NCI-H2227 (cell line): ENCODE data around the gene RCHY1.
A peak's percentile ranks its signal among the peaks of the same experiment; 100 is the strongest.
"Not testable (repeated sequence)": the region's sequence is repeated elsewhere in the genome, so short reads cannot be mapped to it uniquely, and the experiment has no call there.

ENCODE experiments used
- DNase-seq: peaks from one replicate; lab custom pipeline; 2025; ENCODE audit not compliant: unreplicated experiment; lab: John Stamatoyannopoulos, UW

The RCHY1 gene

DNA sequence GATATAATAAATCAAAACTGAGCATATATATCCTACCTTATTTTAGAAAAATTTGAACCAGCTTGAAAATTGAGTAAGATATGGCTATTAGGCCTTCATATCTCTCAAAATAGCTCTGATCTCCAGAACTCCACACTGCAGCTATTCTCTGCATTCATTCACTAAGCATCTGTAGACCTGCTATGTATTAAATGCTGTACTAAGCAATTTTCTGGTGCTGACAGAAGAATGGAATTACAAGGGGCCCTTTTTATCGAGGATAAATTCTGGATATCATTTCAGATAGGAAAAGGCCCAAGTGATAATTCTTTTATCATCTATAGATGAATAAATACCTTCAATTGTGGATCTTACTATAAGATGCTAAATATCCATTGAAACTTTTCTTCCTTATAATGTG is 1.9 kb upstream of the RCHY1 start:
- no peak for DNase-seq

DNA sequence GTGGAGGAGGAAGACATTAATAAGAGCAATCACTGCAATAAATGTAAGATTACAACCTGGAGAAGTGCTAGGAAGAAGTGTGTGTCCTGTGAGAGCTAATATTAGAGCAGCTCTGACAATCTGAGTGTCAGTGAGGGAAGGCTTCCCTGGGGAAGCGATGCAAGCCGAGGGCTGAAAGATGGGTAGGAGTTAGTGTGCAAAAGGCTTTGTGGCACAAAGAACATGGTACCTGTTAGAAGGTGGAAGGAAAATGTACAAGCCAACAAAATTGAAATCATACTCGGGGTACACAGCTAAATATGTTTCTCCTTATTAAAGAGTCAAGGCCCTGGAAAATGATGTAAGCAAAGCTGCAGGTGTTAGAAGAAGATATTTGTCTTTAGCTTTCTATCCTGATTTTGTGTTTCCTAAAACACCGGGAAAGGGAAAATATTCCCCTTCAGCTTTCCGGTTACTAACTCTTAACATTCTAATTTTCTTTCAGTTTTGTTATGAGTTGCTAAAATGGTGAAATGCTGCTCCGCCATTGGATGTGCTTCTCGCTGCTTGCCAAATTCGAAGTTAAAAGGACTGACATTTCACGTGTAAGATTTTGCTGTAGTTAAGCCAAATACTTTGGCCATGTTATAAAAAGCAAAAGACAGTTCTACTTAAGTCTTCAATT is 878 bp upstream of the RCHY1 start:
- peak; percentile 1 for DNase-seq

DNA sequence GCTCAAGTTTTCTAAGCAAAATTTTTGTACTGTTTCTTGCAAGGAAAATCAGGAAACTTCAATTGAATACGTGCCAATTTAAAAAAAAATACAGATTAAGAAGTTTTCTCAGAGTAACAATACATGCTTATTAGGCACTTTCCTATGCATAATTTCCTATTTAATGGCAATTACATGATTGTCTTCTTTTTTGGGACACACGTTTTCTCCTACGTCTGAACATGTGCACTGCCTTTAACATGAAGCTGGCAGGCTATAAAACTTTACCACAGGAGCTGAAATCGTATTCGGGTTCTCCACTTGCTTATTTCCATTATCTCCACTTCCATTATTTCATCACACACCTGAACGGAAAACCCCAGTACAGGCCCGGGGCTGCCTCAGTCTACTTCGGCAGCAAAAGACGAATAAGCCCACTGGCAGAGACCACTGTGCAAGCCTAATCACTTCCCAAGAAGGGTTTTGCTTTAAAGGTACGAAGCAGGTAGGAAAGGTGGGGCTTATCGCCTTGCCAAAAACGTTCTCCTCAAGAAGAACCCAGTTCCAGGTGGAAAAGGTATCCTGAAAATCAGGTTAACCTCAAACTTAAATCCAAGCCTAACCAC is 575 bp downstream of the RCHY1 start:
- DNase-seq = no peak

DNA sequence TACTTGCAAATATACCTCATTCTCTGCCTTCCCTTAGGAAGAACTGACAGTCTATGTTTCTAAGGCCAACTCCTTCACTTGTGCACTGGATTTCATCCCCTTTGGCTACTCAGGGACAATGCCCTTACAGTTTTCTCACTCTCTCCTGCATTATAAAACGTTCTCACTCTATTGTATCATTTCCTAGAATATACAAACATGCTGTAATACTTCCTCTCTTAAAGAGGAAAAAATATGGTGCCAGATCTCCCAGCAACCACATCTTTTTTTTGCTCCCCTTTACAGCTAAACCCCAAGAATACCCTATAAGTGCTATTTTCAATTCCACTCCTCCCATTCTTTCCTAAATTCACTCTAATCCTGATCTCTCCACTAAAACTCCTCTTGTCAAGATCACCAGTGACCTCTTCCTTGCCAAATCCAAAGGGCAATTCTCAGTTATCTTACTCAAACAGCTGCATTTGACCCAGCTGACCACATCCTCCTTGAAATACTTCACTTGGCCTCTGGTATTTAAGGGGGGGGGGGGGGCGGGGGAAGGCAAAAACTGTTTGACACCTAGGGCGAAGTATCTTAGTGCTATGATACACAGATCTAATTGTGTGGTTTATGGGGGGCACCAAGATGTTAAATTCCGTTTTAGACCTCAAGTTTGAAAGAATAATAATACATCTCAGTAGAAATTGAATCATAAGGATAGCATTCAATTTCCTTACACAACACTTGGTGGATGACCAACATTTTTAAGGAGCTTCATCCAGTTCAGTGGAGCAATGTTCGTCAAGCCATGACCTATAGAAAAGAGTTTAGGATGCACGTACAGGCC is 1.6 kb downstream of the RCHY1 start:
- no peak for DNase-seq

DNA sequence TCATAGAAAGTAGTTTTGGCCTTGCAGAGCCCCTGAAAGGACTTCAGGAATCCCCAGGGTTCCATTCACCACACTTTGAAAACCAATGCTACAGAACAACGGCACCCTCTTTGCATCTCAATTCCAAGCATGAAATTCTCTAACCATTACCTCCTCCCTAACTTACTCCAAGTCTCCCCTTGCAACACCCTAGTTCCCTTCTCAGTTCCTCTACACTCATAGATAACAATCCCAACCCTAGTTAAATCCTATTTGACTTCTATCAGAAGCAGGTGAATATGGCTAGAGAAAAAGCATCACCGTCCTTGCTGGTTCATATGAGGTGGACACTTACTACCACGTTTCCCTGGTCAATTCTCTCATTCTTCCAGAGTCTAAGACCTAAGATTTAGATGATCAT is 2.4 kb downstream of the RCHY1 start:
- no peak for DNase-seq

DNA sequence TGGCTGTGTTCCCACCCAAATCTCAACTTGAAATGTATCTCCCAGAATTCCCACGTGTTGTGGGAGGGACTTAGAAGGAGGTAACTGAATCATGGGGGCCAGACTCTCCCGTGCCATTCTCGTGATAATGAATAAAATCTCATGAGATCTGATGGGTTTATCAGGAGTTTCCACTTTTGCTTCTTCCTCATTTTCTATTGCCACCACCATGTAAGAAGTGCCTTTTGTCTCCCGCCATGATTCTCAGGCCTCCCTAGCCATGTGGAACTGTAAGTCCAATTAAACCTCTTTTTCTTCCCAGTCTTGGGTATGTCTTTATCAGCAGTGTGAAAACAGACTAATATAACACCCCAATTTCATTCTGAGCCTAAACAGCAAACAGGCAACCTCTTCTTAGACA is 4.6 kb downstream of the RCHY1 start:
- not testable (repeated sequence) for DNase-seq

DNA sequence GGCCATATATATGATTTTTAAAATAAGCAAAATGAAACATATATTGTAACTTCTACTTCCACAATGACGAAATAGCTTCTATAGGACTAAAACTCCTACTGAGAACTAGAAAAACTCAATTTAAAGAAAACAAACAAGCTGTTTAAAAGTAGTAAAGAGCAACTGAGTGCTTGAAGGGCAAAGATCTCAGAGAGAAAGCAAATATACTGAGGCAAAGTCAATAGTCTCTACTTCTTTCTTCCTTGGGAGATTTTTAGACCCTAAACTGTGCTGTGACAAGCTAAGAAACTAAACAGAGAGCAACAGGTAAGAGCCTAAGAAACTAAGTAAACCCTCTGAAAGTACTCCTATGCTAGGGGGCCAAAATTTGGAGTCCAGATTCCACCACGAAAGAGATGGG is 8.6 kb downstream of the RCHY1 start:
- DNase-seq = no peak

DNA sequence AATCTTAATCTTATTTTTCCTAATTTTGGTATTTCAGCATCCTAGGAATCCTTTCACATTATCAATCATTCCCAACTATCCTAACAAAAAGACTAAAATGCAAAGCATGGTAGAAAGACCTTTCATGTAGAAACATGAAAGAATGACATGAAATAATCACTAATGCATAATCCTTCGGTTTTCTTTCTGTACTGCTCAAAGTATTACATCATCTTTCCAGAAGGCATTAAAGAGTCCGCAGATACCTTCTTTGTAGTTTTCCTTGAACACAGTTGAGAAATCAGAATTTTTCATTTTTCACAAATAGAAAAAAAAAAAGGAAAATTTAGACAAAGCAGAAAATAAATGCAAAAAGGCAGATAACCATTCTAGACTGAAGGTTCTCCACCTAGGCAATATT is 11.5 kb downstream of the RCHY1 start:
- no peak for DNase-seq

DNA sequence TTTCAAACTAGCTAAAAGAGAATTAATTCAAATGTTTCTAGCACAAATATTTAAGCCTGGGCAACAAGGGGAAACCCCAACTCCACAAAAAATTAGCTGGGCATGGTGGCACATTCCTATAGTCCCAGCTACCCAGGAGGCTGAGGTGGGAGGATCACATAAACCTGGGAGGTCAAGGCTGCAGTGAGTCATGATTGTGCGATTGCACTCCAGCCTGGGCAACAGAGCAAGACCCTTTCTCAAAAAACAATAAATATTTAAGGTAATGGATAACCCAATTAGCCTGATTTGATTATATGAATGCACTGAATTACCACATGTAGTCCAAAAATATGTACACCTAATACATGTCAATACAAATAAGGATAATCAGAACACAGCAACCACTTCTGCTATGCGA is 14.3 kb downstream of the RCHY1 start:
- no peak for DNase-seq

DNA sequence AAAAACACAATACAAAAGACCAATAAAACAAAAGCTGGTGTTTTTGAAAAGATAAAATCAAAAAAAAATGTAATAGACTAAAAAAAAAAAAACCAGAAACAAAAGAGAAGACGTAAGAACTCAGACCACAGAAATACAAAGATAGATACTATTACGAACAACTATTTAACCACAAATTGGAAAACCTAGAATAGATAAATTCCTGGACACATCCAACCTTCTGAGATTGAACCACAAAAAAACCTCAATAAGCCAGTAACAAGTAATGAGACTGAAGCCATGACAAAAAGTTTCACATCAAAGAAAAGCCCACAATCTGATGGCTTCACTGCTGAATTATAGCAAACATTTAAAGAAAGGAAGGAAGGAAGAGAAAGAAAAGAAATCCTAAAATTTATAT is 16.2 kb downstream of the RCHY1 start:
- DNase-seq = no peak

DNA sequence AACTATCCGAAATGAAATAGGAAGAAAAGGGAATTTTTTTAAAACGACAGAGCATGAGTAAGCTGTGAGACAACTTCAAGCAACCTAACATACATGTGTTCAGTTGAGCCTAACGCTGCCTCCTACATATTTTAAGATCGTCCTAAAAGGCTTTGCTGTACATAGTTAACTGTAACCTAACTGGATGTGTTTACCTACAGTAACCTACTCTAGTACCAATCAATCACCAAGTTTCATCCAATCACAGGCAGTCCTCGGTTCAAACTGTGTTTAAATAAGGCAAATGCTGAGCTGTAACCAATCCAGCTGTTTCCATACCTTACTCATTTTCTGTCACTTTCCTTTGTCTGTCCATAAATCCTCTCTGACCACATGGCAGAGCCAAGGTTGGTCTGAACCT is 17.1 kb downstream of the RCHY1 start:
- no peak for DNase-seq

DNA sequence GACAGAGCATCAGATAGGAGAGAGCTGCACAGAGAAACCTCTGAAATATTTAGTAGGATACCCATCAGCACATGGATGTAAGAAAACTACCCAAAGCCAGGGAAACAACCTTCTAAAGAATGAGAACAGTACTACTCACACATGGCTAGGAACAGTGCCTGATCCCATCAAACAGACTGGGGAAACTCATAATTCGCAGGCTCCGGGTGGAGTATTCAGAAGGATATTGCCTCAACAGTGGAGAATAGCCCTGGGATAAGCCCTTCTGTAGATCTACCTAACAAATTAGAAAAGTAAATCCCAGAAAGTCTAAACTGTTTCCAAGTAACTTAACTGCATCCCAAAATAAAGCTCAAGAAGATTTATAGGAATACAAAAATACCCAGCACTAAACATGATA is 17.8 kb downstream of the RCHY1 start:
- DNase-seq = no peak

DNA sequence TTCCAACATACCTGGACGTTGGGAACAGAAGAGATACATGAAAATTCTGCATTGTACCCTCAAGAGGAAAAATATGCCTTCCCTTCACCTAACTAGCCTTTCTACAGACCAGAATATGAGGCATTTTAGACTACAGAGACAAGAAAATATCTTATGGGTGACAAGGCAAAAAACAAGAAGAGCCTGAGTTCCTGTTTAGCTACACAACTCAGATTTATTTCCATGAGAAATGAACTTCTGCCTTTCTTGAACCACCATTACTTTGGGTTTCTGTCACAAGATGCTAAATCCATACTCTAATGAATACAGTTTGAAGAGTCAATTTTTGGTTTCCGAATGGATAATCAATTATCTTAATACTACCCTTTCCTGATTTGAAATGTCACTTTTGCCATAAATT is 18.7 kb downstream of the RCHY1 start:
- no peak for DNase-seq

DNA sequence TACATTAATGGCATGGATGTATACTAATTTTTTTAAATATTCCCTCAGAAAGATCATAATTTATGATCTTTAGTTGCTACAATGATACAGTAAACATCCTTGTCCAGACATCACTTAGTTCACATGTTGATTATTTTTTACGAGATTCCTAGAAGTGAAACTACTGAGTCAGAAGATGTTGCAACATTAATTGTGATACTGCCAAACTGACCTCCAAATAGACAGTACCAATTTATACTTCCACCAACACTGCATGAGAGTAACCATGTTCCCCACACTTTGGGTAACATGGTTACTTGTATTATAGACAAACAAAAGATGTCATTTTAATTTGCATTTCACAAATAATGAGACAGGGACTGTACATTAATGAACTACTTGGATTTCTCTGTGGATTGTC is 19.6 kb downstream of the RCHY1 start:
- DNase-seq = no peak

DNA sequence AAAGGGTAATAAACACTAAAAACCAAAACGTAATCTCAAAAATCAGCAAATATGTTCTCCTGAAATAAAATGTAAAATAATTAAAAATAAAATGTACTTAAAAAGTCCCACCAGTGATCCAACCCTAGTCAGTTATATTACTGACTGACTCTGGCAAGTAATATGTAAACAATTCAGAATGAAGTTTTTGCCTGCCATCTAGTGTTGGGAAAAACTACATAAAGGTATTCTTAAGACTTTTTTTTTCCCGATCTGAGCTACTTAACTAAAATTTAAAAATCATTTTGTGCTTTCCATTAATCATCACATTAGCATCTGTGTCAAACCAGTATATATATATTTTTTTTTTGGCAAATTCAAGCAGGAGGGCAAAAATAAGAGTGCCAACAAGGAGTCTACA is 24.0 kb downstream of the RCHY1 start:
- peak; percentile 1 for DNase-seq

DNA sequence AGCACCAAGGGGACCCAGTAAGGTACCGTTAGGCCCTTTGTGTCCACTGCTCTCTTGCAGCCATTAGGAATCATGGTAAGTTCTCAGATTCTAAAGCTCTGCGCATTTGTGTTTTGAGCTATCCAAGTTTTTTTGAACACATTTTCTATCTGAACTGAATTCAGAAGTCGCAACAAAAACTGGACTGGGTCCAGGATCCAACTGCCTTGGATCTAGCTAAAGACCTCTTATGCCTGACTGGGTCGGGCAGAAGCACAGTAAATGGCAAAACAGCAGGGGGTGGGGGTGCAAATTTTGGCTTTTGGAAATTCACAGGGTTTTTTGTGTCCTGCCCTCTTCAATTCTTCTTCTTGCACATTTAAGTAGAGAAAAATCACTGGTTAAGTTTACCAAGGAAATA is 30.0 kb downstream of the RCHY1 start:
- DNase-seq = no peak

DNA sequence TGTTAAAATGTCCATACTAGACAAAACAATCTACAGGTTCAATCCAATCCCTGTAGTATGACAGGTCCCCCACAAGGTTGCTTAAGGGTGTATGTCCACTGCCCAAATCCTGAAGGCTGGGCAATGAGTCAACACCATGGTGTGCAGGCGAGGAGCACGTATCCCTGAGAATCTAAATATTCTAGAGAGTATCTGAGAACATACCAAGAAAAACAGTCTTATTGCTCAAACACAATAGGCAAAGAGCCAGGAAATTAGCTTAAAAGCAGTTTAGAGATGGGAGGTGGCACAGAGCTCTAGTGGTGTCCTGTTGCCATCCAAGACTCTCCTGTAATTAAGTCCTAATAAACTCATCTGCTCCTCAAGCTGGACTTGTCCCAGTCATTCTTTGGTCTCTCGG is 37.0 kb downstream of the RCHY1 start:
- no peak for DNase-seq

DNA sequence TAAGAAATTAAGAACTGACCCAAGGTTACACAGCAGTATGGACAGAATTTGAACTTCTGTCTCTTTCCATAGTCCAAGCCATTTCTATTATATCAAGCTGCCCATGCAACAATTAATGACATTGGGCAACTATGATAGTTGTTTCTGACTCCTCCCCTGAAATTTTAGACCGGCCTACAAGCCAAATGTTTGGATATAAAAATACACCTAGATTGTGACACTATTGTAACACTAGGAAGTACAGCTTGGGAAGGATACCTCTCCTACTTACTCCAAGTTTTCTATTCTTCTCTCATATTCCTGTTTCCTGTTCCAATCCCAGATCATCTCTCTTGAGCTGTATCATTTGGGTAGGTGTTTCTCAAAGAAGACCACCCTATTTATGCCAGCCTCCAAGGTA is 43.5 kb downstream of the RCHY1 start:
- no peak for DNase-seq

DNA sequence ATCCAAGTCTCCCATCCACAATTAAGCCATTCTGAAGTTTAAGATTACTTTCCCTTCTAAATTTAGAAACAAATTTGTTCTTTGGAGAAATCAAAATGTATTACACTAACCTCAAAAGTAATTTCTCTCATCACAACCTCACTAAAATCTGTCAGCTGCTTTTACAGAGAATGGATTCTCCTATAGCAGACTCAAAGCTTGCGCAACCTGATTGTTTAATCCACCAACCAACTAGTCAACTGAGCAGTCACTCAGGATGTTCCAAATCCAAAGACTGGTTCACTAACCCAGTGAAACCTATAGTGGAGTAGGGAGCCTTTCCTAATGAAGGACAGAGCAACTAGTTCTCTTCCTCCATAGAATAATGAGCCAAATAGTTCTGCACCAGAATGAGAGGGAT is 44.3 kb downstream of the RCHY1 start:
- DNase-seq = no peak

DNA sequence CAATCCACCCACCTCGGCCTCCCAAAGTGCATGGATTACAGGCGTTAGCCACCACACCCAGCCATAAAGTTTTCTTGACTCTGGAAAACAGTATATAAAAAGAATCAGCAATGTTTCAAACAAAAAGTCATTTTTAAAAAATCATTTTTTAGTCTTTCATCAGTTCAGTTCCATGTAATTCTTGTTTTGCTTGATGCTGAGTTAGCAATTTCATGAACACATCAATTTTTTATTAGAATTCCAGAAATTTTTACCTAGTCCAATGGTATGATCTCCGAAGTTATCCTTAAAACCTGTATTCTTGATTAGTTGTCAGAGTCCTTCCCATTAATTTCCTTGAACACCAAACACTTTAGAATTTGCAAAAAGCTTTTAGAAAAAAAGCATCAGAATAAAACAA is 56.8 kb downstream of the RCHY1 start:
- DNase-seq = no peak

DNA sequence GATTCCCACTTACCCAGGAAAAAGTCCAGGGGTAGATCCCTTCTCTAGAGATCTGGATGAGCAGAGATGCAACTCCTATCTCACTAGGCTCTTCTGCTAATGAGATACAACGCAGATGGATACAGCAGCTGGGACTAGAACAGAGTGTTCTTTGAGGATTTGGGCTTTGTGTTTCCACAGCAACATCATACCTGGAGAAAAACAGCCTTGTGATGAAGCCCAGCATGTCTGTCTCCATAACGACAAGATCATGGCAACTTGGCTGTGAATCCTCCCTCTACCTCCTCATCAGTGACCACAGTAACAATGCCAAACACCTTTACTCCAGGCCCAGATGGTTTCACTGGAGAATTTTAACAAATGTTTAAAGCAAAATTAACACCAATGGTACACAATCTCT is 80.1 kb downstream of the RCHY1 start:
- no peak for DNase-seq

DNA sequence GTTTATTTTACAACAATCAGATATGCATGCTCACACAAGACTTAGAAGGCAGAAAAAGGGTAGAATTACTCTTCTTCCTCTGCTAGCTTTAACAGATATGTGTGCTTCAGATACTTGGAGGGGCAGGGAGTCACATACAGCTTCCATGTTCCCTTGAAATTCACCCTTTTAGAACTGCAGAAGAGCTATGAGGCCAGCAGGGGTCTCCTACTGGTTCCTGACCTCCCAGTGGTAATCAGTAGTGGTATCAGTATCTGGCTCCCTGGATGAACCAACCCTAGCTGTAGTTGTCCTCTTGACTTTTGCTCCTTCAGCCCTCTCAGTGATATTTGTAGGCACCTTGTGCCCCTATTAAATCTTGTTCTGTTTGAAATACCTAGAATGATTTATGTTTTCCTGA is 81.5 kb downstream of the RCHY1 start:
- no peak for DNase-seq
